Endothelial cell of umbilical vein (primary cell): ENCODE measurements around the gene ANKK1.

Experiments
- EZH2 ChIP-seq: IDR thresholded peaks from 2 replicates; pipeline ENCODE4 v1.6.1; 2012; ENCODE audit warnings: borderline replicate concordance, low read depth, mild to moderate bottlenecking, moderate library complexity, low read length, inconsistent platforms; ENCODE audit not compliant: severe bottlenecking
- GATA2 ChIP-seq: IDR thresholded peaks from 2 replicates; pipeline ENCODE4 v1.7.0; 2011; ENCODE audit warnings: low read depth, mild to moderate bottlenecking, moderate library complexity, mixed read lengths, low read length; ENCODE audit not compliant: insufficient read length, insufficient read depth
- JUN ChIP-seq: IDR thresholded peaks from 2 replicates; pipeline ENCODE4 v1.6.1; 2011; ENCODE audit warnings: borderline replicate concordance, low read depth; ENCODE audit not compliant: insufficient read length, insufficient read depth
- MAX ChIP-seq: IDR thresholded peaks from 2 replicates; pipeline ENCODE4 v1.6.1; 2011; ENCODE audit not compliant: insufficient read depth, insufficient read length
- MYC ChIP-seq: IDR thresholded peaks from one replicate; pipeline ENCODE4 v1.6.1; 2011; ENCODE audit warnings: mild to moderate bottlenecking, low read depth, low read length
- POLR2A ChIP-seq: IDR thresholded peaks from 2 replicates; pipeline ENCODE4 v1.6.1; 2012; ENCODE audit warnings: low read depth, mild to moderate bottlenecking, control low read depth, low read length
- POLR2AphosphoS5 ChIP-seq: IDR thresholded peaks from 2 replicates; pipeline ENCODE4 v1.6.1; 2012; ENCODE audit warnings: low read depth, mild to moderate bottlenecking, control low read depth, low read length, moderate library complexity; ENCODE audit not compliant: insufficient read depth
- TF ChIP-seq, protein P1 (sequence below), 2 donors: IDR thresholded peaks; 1 replicate in 1 of 2; 2 replicates in 1 of 2; pipeline ENCODE4 v1.5.1; 2011; ENCODE audit warnings: low read length in 2 of 2, mild to moderate bottlenecking in 2 of 2, moderate library complexity in 2 of 2, control low read depth in 1 of 2, inconsistent platforms in 1 of 2, low read depth in 1 of 2; ENCODE audit not compliant: insufficient read depth in 1 of 2; ENCODE audit errors: extremely low read depth in 1 of 2

GRCh38 chr11:113387605-113388211, at the start of gene ANKK1:
- TF ChIP-seq EZH2 (no peak), MAX (no peak), POLR2AphosphoS5 (no peak), POLR2A (no peak), GATA2 (no peak), MYC (no peak), JUN (no peak)
- TF ChIP-seq, protein P1, sequence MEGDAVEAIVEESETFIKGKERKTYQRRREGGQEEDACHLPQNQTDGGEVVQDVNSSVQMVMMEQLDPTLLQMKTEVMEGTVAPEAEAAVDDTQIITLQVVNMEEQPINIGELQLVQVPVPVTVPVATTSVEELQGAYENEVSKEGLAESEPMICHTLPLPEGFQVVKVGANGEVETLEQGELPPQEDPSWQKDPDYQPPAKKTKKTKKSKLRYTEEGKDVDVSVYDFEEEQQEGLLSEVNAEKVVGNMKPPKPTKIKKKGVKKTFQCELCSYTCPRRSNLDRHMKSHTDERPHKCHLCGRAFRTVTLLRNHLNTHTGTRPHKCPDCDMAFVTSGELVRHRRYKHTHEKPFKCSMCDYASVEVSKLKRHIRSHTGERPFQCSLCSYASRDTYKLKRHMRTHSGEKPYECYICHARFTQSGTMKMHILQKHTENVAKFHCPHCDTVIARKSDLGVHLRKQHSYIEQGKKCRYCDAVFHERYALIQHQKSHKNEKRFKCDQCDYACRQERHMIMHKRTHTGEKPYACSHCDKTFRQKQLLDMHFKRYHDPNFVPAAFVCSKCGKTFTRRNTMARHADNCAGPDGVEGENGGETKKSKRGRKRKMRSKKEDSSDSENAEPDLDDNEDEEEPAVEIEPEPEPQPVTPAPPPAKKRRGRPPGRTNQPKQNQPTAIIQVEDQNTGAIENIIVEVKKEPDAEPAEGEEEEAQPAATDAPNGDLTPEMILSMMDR (IDR thresholded peaks at IDR 0.05; ENCODE audit: extremely low read depth in 1 of 2, insufficient read depth in 1 of 2, low read depth in 1 of 2, low read length in 2 of 2) = peak; percentile 25 to 63
